Body of pancreas (tissue), 4 donors: Measurements from ENCODE around the gene ACAP2.

Experiments used
- POLR2A ChIP-seq, 3 donors: fragments of 450-650 bp; IDR thresholded peaks; one replicate each; pipeline ENCODE4 v1.6.1; 2016; ENCODE audit warnings: antibody characterized with exemption in 3 of 3, mild to moderate bottlenecking in 2 of 3
- TF ChIP-seq, protein P1 (sequence below), 7 experiments: fragments of 450-650 bp in 4 of 7; fragments of 200-600 bp in 3 of 7; sonication (generic) in 3 of 7; IDR thresholded peaks; one replicate each; pipeline ENCODE4 v1.5.1; 2016 to 2019; ENCODE audit warnings: antibody characterized with exemption in 7 of 7

DNA sequence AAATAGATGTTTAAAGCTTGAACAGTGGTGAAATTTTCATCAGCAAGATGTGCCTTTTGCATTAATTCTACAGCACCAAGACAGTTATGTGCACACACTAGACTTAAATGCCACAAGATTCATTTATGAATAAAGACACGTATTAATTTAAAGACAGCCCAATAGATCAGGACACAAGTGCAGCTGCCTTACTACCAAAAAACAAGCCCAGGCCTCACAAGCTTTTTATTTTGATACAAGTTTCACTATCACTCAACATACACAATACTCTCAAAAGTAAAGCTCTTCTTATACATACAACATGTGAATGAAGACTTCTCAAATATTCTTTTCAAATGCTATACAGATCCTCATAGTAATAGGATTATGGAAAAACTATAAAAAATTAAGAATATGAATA lies 2.4 kb downstream of the ACAP2 start:
- TF ChIP-seq, protein P1, sequence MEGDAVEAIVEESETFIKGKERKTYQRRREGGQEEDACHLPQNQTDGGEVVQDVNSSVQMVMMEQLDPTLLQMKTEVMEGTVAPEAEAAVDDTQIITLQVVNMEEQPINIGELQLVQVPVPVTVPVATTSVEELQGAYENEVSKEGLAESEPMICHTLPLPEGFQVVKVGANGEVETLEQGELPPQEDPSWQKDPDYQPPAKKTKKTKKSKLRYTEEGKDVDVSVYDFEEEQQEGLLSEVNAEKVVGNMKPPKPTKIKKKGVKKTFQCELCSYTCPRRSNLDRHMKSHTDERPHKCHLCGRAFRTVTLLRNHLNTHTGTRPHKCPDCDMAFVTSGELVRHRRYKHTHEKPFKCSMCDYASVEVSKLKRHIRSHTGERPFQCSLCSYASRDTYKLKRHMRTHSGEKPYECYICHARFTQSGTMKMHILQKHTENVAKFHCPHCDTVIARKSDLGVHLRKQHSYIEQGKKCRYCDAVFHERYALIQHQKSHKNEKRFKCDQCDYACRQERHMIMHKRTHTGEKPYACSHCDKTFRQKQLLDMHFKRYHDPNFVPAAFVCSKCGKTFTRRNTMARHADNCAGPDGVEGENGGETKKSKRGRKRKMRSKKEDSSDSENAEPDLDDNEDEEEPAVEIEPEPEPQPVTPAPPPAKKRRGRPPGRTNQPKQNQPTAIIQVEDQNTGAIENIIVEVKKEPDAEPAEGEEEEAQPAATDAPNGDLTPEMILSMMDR (IDR thresholded peaks at IDR 0.05): no peak
- TF ChIP-seq POLR2A (IDR thresholded peaks at IDR 0.05): no peak
